ENCODE measurements around the gene RFFL.

Gene RFFL

GRCh38 chr17:35053204-35053603 lies 10.3 kb downstream of the RFFL start (continued):
- TF ChIP-seq, protein P1, sequence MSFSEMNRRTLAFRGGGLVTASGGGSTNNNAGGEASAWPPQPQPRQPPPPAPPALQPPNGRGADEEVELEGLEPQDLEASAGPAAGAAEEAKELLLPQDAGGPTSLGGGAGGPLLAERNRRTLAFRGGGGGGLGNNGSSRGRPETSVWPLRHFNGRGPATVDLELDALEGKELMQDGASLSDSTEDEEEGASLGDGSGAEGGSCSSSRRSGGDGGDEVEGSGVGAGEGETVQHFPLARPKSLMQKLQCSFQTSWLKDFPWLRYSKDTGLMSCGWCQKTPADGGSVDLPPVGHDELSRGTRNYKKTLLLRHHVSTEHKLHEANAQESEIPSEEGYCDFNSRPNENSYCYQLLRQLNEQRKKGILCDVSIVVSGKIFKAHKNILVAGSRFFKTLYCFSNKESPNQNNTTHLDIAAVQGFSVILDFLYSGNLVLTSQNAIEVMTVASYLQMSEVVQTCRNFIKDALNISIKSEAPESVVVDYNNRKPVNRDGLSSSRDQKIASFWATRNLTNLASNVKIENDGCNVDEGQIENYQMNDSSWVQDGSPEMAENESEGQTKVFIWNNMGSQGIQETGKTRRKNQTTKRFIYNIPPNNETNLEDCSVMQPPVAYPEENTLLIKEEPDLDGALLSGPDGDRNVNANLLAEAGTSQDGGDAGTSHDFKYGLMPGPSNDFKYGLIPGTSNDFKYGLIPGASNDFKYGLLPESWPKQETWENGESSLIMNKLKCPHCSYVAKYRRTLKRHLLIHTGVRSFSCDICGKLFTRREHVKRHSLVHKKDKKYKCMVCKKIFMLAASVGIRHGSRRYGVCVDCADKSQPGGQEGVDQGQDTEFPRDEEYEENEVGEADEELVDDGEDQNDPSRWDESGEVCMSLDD (tag by site-specific recombination; IDR thresholded peaks at IDR 0.05) = no peak
- TF ChIP-seq ZNF311 (tag by site-specific recombination; IDR thresholded peaks at IDR 0.05; ENCODE audit: borderline replicate concordance) = no peak
- no peak for TF ChIP-seq MYNN (tag by site-specific recombination; IDR thresholded peaks at IDR 0.05; ENCODE audit: borderline replicate concordance)

GRCh38 chr17:35052780-35053179 lies 10.7 kb downstream of the RFFL start:
- CTCF ChIA-PET = interaction anchor here (0.5 to 1.5 kb wide), 2 partner anchors 13 to 35 kb away, joined by 3 to 4 read pairs; no protein-coding TSS in a partner anchor
- POLR2A ChIA-PET = no interaction called here

DNA sequence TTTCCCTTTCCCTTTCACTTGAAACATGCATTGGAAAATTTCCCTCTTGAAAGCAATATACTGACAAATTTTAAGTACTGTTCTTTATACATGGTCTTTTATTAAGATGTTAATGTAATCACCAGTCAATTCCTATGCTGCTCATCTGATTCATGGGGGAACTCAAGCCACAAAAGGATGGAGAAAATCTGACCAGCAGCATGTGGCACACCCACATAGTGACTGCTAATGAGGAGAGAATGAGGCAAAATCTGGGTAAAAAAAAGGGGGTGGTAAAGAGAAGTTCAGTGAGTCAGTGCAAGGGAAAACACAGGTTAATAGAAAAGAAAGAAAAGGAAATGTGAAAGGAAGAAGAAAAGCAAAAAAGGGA lies 11.3 kb downstream of the RFFL start:
- Histone ChIP-seq H3K9me3 (ENCODE audit: control insufficient read depth, insufficient read depth, low read depth, low read length) (no peaks in the 10 kb centered on the region), H3K4me1 (ENCODE audit: control insufficient read depth, insufficient read depth, low read length) (peaks cover 9% of the 10 kb centered on the region), H3K4me3 (ENCODE audit: low read depth, low read length) (no peak overlapping the region), H3K27ac (ENCODE audit: extremely low read depth, low read depth, low read length) (no peak overlapping the region), H3K36me3 (ENCODE audit: control insufficient read depth in 2 of 2, insufficient read depth in 1 of 2, low read length in 2 of 2) (no peaks in the 10 kb centered on the region)
- POLR2A ChIA-PET = no interaction called here
- CTCF ChIA-PET = no interaction called here
- peak; percentile 43; the same call in 1 of the 2 replicates for TF ChIP-seq ZFHX2 (tag by site-specific recombination; conservative IDR thresholded peaks at IDR 0.05)
- no peak for TF ChIP-seq ZNF324 (tag by site-specific recombination; IDR thresholded peaks at IDR 0.05)
- no peak for TF ChIP-seq TSHZ1 (tag by site-specific recombination; IDR thresholded peaks at IDR 0.05; ENCODE audit: borderline replicate concordance)
- TF ChIP-seq PRDM1 (tag by site-specific recombination; IDR thresholded peaks at IDR 0.05) = 0 out of 2 replicates have a peak, but pooled peaks have one; percentile 22

More at GRCh38 chr17:35052780-35053179, 10.7 kb downstream of the RFFL start:
- TF ChIP-seq ZNF138 (tag by site-specific recombination; IDR thresholded peaks at IDR 0.05; ENCODE audit: borderline replicate concordance) (no peak), SP2 (tag by site-specific recombination; IDR thresholded peaks at IDR 0.05) (no peak), ZNF433 (tag by site-specific recombination; IDR thresholded peaks at IDR 0.05; ENCODE audit: low read depth) (no peak), ZNF175 (tag by site-specific recombination; IDR thresholded peaks at IDR 0.05) (no peak), ZNF843 (tag by site-specific recombination; IDR thresholded peaks at IDR 0.05) (no peak), ZNF837 (tag by site-specific recombination; IDR thresholded peaks at IDR 0.05) (no peak)
- TF ChIP-seq, protein P2, sequence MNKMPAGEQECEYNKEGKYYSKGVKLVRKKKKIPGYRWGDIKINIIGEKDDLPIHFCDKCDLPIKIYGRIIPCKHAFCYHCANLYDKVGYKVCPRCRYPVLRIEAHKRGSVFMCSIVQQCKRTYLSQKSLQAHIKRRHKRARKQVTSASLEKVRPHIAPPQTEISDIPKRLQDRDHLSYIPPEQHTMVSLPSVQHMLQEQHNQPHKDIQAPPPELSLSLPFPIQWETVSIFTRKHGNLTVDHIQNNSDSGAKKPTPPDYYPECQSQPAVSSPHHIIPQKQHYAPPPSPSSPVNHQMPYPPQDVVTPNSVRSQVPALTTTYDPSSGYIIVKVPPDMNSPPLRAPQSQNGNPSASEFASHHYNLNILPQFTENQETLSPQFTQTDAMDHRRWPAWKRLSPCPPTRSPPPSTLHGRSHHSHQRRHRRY (tag by site-specific recombination; IDR thresholded peaks at IDR 0.05) = no peak
- TF ChIP-seq, protein P3, sequence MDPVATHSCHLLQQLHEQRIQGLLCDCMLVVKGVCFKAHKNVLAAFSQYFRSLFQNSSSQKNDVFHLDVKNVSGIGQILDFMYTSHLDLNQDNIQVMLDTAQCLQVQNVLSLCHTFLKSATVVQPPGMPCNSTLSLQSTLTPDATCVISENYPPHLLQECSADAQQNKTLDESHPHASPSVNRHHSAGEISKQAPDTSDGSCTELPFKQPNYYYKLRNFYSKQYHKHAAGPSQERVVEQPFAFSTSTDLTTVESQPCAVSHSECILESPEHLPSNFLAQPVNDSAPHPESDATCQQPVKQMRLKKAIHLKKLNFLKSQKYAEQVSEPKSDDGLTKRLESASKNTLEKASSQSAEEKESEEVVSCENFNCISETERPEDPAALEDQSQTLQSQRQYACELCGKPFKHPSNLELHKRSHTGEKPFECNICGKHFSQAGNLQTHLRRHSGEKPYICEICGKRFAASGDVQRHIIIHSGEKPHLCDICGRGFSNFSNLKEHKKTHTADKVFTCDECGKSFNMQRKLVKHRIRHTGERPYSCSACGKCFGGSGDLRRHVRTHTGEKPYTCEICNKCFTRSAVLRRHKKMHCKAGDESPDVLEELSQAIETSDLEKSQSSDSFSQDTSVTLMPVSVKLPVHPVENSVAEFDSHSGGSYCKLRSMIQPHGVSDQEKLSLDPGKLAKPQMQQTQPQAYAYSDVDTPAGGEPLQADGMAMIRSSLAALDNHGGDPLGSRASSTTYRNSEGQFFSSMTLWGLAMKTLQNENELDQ (tag by site-specific recombination; IDR thresholded peaks at IDR 0.05; ENCODE audit: low read depth) = no peak
- no peaks in the 10 kb centered on the region for H3K9me3 ChIP-seq (ENCODE audit: control insufficient read depth, insufficient read depth, low read depth, low read length)
- no peak overlapping the region for H3K27ac ChIP-seq (ENCODE audit: extremely low read depth, low read depth, low read length)
- H3K4me1 ChIP-seq (ENCODE audit: control insufficient read depth, insufficient read depth, low read length) = peaks cover 7% of the 10 kb centered on the region
- no peak overlapping the region for H3K4me3 ChIP-seq (ENCODE audit: low read depth, low read length)
- H3K36me3 ChIP-seq (ENCODE audit: control insufficient read depth in 2 of 2, insufficient read depth in 1 of 2, low read length in 2 of 2) = no peaks in the 10 kb centered on the region
